Colon (tissue), 2 donors: ENCODE data around the gene SLC9A6.

ENCODE experiments used
- FAIRE-seq: peaks from 2 replicates; lab custom pipeline; 2012; peaks lifted over from hg19 to GRCh38; lab: Jason Lieb, UNC
- donor health status: control.
- donor health status: control.

Gene SLC9A6

GRCh38 chrX:135985157-135985972, at the start of gene SLC9A6:
Gene SLC9A6 (plus strand): TSS chrX:135985435. CDS start chrX:135985659, 224 bp downstream.
- no peak for FAIRE-seq

- no peak for FAIRE-seq
Observed at GRCh38 chrX:135944486-135944885, 40.7 kb upstream of the SLC9A6 start.

GRCh38 chrX:135951291-135951690, 33.9 kb upstream of the SLC9A6 start:
- no peak for FAIRE-seq

- FAIRE-seq: no peak
Observed at GRCh38 chrX:135973025-135973547, 12.1 kb upstream of the SLC9A6 start.

GRCh38 chrX:135973548-135974278, 11.5 kb upstream of the SLC9A6 start, which contains the start of gene MMGT1:
Gene MMGT1 (minus strand): TSS chrX:135973988. CDS start chrX:135973675, 313 bp downstream.
- FAIRE-seq: no peak

GRCh38 chrX:135974279-135974856, 10.9 kb upstream of the SLC9A6 start:
- no peak for FAIRE-seq

GRCh38 chrX:135975421-135975820, 9.8 kb upstream of the SLC9A6 start:
- FAIRE-seq: peak; percentile 5

- FAIRE-seq: peak; percentile 62
Observed at GRCh38 chrX:135977611-135978010, 7.6 kb upstream of the SLC9A6 start.

GRCh38 chrX:135981010-135981409, 4.2 kb upstream of the SLC9A6 start:
- no peak for FAIRE-seq

- FAIRE-seq: no peak
Observed at GRCh38 chrX:135981668-135982067, 3.6 kb upstream of the SLC9A6 start.

- no peak for FAIRE-seq
Observed at GRCh38 chrX:135982860-135983259, 2.4 kb upstream of the SLC9A6 start.

GRCh38 chrX:135984256-135984655, 979 bp upstream of the SLC9A6 start:
- FAIRE-seq: no peak

GRCh38 chrX:135984791-135985156, 461 bp upstream of the SLC9A6 start:
- peak; percentile 36 for FAIRE-seq

- no peak for FAIRE-seq
Observed at GRCh38 chrX:135985973-135986310, 707 bp downstream of the SLC9A6 start.

GRCh38 chrX:135988245-135988644, 3.0 kb downstream of the SLC9A6 start:
- FAIRE-seq: no peak

- FAIRE-seq: no peak
Observed at GRCh38 chrX:136015016-136015415, 29.8 kb downstream of the SLC9A6 start.

GRCh38 chrX:136016881-136017280, 31.6 kb downstream of the SLC9A6 start:
- FAIRE-seq: no peak

- FAIRE-seq: no peak
Observed at GRCh38 chrX:136019226-136019625, 34.0 kb downstream of the SLC9A6 start.

GRCh38 chrX:136021160-136021559, 35.9 kb downstream of the SLC9A6 start:
- no peak for FAIRE-seq

GRCh38 chrX:136021903-136022302, 36.7 kb downstream of the SLC9A6 start:
- FAIRE-seq: no peak

GRCh38 chrX:136025091-136025490, 39.9 kb downstream of the SLC9A6 start:
- no peak for FAIRE-seq

GRCh38 chrX:136028383-136028984, 43.2 kb downstream of the SLC9A6 start:
- peak; percentile 70 for FAIRE-seq
